Ovary (tissue), 9 donors: ENCODE measurements around the gene IVL. TPM values are rescaled to one million over a fixed set of nuclear protein-coding genes. Genes with fewer than 3 reads are reported as not detected.

Experiments
- DNase-seq, 5 donors: peaks; one replicate each; pipeline ENCODE4 v3.0.0-alpha.2; 2019 to 2020
- H3K27ac ChIP-seq, 2 donors: fragments of 200-600 bp; one replicate each; pipeline versions ENCODE4 v1.5.1 to v1.8.0; 2019 to 2022
- H3K27me3 ChIP-seq: fragments of 200-600 bp; one replicate; pipeline ENCODE4 v1.8.0; 2022
- H3K36me3 ChIP-seq: fragments of 200-600 bp; sonication (generic); one replicate; pipeline ENCODE4 v1.5.1; 2019
- H3K4me1 ChIP-seq: one replicate; pipeline ENCODE4 v1.8.1; 2013; ENCODE audit warnings: mild to moderate bottlenecking, moderate library complexity; ENCODE audit not compliant: insufficient read depth
- H3K4me3 ChIP-seq: fragments of 200-600 bp; sonication (generic); one replicate; pipeline ENCODE4 v1.5.1; 2017
- H3K9me3 ChIP-seq, 2 donors: fragments of 200-600 bp in 1 of 2; sonication (generic) in 1 of 2; one replicate each; pipeline versions ENCODE4 v1.5.1 to v1.8.1; 2013 to 2019; ENCODE audit warnings: mild to moderate bottlenecking in 1 of 2, moderate library complexity in 1 of 2
- EP300 ChIP-seq: sonication (generic); formaldehyde crosslinking; IDR thresholded peaks from one replicate; pipeline ENCODE4 v1.6.1; 2017; ENCODE audit warnings: antibody characterized with exemption
- POLR2A ChIP-seq: fragments of 450-650 bp; IDR thresholded peaks from one replicate; pipeline ENCODE4 v1.6.1; 2017; ENCODE audit warnings: antibody characterized with exemption, mild to moderate bottlenecking, moderate library complexity
- WGBS, 3 donors: extraction: QIAGEN DNeasy Blood & Tissue Kit in 1 of 3; methylation state at CpG; one replicate each; pipeline versions ENCODE4 v1.1.5 to v1.1.7; 2013 to 2017; 5-methylcytosine and 5-hydroxymethylcytosine counted together
- intact Hi-C, 4 donors: fragments of 100-400 bp; cut with DNase I; formaldehyde crosslinking; loops; one replicate each; pipeline versions ENCODE4 v1.11.0 to v1.15.1; 2022 to 2023
- polyA plus RNA-seq, 2 donors: library from polyadenylated mRNA; stranded (reverse); fragments of 200-250 nt in 1 of 2; fragments of 350-450 nt in 1 of 2; fragmentation: Illumina TruSeq in 1 of 2; extraction: RNeasy Lipid Tissue Mini Kit (QIAGEN cat#74804) in 1 of 2; gene quantifications; one replicate each; pipeline ENCODE4 v1.2.3, GENCODE V29; 2013 to 2014
- total RNA-seq, 7 donors: library from RNA; depleted of rRNA in 2 of 7; stranded (reverse); fragments of >200 nt in 2 of 7; fragmentation: NEBNext Ultra II Directional in 3 of 7; extraction: Animal tissue kit (Norgen Biotek cat#: 25700) in 3 of 7; gene quantifications; one replicate each; pipeline versions ENCODE4 v1.1.0 to v1.2.4, GENCODE V29; 2016 to 2023
- TF ChIP-seq, protein P1 (sequence below), 3 donors: fragments of 450-650 bp in 2 of 3; fragments of 200-600 bp in 1 of 3; IDR thresholded peaks; one replicate each; pipeline versions ENCODE4 v1.5.1 to v1.8.0; 2016 to 2022; ENCODE audit warnings: antibody characterized with exemption in 3 of 3, mild to moderate bottlenecking in 1 of 3
- donor health status: DM: no; HTN: no; CAD: no; lungs with moderate emphysema.
- donor health status: DM: no; HTN: no; CAD: no.
- donor health status: Bipolar disorder and iron deficiency.
- donor health status: DM: yes; HTN: yes; CAD: no.
- donor health status: DM: no; HTN: no; CAD: no.
- donor health status: DM: yes; HTN: yes; CAD: no.

IVL gene
- total and polyA plus RNA-seq, 9 donors: not detected

DNA sequence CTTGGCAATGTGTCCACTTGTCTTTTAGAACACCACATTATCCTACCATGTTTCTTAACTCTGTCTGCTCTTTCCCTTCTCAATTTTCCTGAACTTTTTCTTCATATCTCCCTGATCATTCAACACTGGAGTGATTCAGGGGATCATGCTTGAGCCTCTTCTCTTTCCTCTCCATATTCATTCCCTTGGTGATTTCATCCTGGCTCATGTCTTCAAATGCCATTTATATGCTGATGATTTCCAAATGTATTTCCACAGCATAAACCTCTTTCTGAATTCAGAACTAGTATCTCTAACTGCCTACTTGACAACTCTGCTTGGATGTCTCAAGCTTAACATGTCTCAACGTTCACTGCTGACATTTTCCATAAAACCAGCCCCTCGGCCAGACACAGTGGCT is 8.5 kb upstream of the IVL start:
- no peak for TF ChIP-seq POLR2A
- TF ChIP-seq, protein P1, sequence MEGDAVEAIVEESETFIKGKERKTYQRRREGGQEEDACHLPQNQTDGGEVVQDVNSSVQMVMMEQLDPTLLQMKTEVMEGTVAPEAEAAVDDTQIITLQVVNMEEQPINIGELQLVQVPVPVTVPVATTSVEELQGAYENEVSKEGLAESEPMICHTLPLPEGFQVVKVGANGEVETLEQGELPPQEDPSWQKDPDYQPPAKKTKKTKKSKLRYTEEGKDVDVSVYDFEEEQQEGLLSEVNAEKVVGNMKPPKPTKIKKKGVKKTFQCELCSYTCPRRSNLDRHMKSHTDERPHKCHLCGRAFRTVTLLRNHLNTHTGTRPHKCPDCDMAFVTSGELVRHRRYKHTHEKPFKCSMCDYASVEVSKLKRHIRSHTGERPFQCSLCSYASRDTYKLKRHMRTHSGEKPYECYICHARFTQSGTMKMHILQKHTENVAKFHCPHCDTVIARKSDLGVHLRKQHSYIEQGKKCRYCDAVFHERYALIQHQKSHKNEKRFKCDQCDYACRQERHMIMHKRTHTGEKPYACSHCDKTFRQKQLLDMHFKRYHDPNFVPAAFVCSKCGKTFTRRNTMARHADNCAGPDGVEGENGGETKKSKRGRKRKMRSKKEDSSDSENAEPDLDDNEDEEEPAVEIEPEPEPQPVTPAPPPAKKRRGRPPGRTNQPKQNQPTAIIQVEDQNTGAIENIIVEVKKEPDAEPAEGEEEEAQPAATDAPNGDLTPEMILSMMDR (IDR thresholded peaks at IDR 0.05): no peak
- no peak for TF ChIP-seq EP300
- no peak for DNase-seq
- H3K9me3 ChIP-seq: no peaks in the 10 kb centered on the region
- no peak overlapping the region for H3K27ac ChIP-seq
- H3K4me3 ChIP-seq: no peak overlapping the region
- H3K27me3 ChIP-seq: no peaks in the 10 kb centered on the region
- no peaks in the 10 kb centered on the region for H3K4me1 ChIP-seq
- H3K36me3 ChIP-seq: no peaks in the 10 kb centered on the region
- intact Hi-C loops: no loop called here
- 70 to 89% (median 83%) methylated on average over 2 of the region's 2 CpGs for WGBS, 3 donors

DNA sequence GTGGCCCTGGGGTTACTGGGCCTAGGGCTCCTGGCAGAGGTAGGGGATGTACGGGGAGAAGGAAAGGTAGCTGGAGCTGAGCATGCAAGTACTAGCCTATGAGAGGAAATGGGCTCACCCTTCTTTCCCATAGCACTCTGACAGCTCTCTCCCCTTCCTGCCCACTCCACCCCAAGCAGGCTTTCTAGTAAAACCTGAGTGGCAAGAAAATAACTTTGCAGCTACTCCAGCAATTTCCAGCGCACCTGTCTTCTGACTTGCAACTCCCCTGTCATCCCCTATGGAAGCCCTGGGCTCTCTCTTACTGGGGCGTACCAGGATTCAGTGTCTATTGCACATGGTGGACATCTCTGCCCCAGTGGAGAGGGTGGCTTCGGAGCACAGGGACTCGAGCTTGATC is 6.7 kb upstream of the IVL start:
- H3K4me3 ChIP-seq: no peak overlapping the region
- no peaks in the 10 kb centered on the region for H3K36me3 ChIP-seq
- no peak overlapping the region for H3K27ac ChIP-seq
- no peaks in the 10 kb centered on the region for H3K9me3 ChIP-seq
- no peak for DNase-seq
- intact Hi-C loops: no loop called here
- H3K4me1 ChIP-seq: no peaks in the 10 kb centered on the region
- WGBS, 3 donors: 85 to 89% (median 88%) methylated on average over 5 of the region's 5 CpGs
- TF ChIP-seq EP300 (no peak), POLR2A (no peak)
- TF ChIP-seq, protein P1 (IDR thresholded peaks at IDR 0.05): no peak
- H3K27me3 ChIP-seq: no peaks in the 10 kb centered on the region

DNA sequence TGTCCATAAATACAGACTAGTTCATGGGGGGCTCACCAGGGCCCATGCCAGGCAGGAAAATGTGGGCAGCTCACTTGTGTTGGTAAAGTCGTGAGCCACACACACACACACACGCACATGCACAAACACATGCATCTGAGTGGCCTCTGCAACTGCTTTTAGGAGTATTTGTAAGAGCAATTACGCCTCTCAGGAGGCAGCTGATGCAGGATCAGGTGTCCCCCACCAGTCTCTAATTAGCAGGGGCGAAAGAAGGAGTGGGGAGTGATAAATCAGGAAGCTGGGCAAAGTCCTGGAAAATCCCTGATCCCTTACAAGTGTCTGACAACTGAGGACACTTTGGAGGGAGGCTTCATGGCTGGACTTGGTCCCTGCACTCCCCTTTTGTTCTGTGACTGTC is 5.7 kb upstream of the IVL start:
- H3K27ac ChIP-seq: no peak overlapping the region
- TF ChIP-seq EP300 (no peak), POLR2A (no peak)
- TF ChIP-seq, protein P1 (IDR thresholded peaks at IDR 0.05): no peak
- DNase-seq: no peak
- 83 to 88% (median 86%) methylated on average over 4 of the region's 4 CpGs for WGBS, 3 donors
- no peak overlapping the region for H3K4me3 ChIP-seq
- H3K4me1 ChIP-seq: no peaks in the 10 kb centered on the region
- no peaks in the 10 kb centered on the region for H3K36me3 ChIP-seq
- H3K9me3 ChIP-seq: no peaks in the 10 kb centered on the region
- intact Hi-C loops: no loop called here
- no peaks in the 10 kb centered on the region for H3K27me3 ChIP-seq

DNA sequence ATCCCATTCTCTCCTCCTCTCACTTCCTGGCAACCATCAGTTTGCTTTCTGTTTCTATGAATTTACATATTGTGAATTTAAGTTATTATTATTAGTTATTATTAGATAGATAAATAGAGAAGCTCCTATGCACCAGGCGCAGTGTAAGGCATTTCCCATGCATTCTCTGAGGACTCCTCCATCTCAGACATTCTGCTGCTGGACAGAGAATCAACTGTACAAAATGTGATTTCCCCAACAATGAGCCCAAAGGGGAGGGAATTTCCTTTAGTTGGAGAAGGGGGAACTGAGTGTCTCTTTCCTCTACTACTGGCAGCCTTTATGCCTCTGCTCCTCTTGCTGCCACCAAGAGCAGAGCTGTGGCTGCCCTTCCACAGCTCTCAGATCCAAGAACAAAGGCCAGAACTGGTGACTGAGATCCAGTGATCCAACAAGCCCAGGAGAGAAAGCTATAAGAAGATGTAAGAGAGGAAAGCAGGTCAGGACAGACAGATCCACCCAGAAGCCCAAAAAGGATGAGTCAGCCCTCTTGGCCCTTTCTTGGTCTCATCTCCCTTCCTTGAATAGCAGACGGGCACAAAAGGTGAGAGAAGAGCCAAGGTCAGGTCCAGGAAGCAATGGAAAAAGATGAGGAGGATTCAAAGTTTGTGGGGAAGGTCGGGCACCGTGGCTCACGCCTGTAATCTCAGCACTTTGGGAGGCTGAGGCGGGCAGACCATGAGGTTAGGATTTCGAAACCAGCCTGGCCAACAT is 3.5 kb upstream of the IVL start:
- 79 to 81% (median 80%) methylated on average over 7 of the region's 7 CpGs for WGBS, 3 donors
- H3K4me3 ChIP-seq: no peak overlapping the region
- intact Hi-C loops: no loop called here
- no peak for DNase-seq
- H3K27ac ChIP-seq: no peak overlapping the region
- no peaks in the 10 kb centered on the region for H3K9me3 ChIP-seq
- TF ChIP-seq POLR2A (no peak), EP300 (no peak)
- TF ChIP-seq, protein P1 (IDR thresholded peaks at IDR 0.05): no peak
- H3K36me3 ChIP-seq: no peaks in the 10 kb centered on the region
- H3K4me1 ChIP-seq: no peaks in the 10 kb centered on the region
- no peaks in the 10 kb centered on the region for H3K27me3 ChIP-seq
